ENCODE results near the gene BPIFB6. TPM values are rescaled to one million over a fixed set of nuclear protein-coding genes. Genes with fewer than 3 reads are reported as not detected.
"Not testable (repeated sequence)": the region's sequence is repeated elsewhere in the genome, so short reads cannot be mapped to it uniquely, and the experiment has no call there.

Gene BPIFB6
- total RNA-seq, 4 donors from 2014 or later = not detected

- H3K9me3 ChIP-seq = no peaks in the 10 kb centered on the region
- H3K4me3 ChIP-seq = no peak overlapping the region
- TF ChIP-seq EP300 (IDR thresholded peaks at IDR 0.05) (no peak), CTCF (IDR thresholded peaks at IDR 0.05) (no peak), POLR2A (IDR thresholded peaks at IDR 0.05) (no peak), POLR2AphosphoS5 (IDR thresholded peaks at IDR 0.05) (no peak)
- 57% methylated on average over 2 of the region's 2 CpGs for WGBS
- DNase-seq (ENCODE audit: low spot score in 2 of 2) = no peak
- H3K27ac ChIP-seq = no peak overlapping the region
- peaks cover 4% of the 10 kb centered on the region for H3K27me3 ChIP-seq
- H3K4me1 ChIP-seq = no peaks in the 10 kb centered on the region
- no peaks in the 10 kb centered on the region for H3K36me3 ChIP-seq
Measured at GRCh38 chr20:33042983-33043730, 11.7 kb downstream of the BPIFB6 start.

GRCh38 chr20:33043731-33044181, 12.3 kb downstream of the BPIFB6 start:
- no peaks in the 10 kb centered on the region for H3K9me3 ChIP-seq
- no peaks in the 10 kb centered on the region for H3K36me3 ChIP-seq
- H3K27ac ChIP-seq = no peak overlapping the region
- no peak for DNase-seq (ENCODE audit: low spot score in 2 of 2)
- 50% methylated on average over 1 of the region's 1 CpG for WGBS
- H3K4me1 ChIP-seq = no peaks in the 10 kb centered on the region
- no peak overlapping the region for H3K4me3 ChIP-seq
- TF ChIP-seq POLR2A (IDR thresholded peaks at IDR 0.05) (no peak), EP300 (IDR thresholded peaks at IDR 0.05) (no peak), CTCF (IDR thresholded peaks at IDR 0.05) (no peak), POLR2AphosphoS5 (IDR thresholded peaks at IDR 0.05) (no peak)
- peaks cover under 1% of the 10 kb centered on the region for H3K27me3 ChIP-seq

- H3K27me3 ChIP-seq; H3K36me3 ChIP-seq; H3K4me1 ChIP-seq; H3K4me3 ChIP-seq; DNase-seq (ENCODE audit: low spot score in 2 of 2); H3K27ac ChIP-seq; H3K9me3 ChIP-seq: not testable (repeated sequence)
- WGBS = 82% methylated on average over 15 of the region's 15 CpGs
Measured at GRCh38 chr20:33045129-33045721, 13.8 kb downstream of the BPIFB6 start.

GRCh38 chr20:33046412-33046811, 15.0 kb downstream of the BPIFB6 start:
- Histone ChIP-seq H3K27me3 (no peaks in the 10 kb centered on the region), H3K4me1 (no peaks in the 10 kb centered on the region), H3K9me3 (no peaks in the 10 kb centered on the region), H3K27ac (no peak overlapping the region), H3K36me3 (no peaks in the 10 kb centered on the region), H3K4me3 (no peak overlapping the region)
- DNase-seq (ENCODE audit: low spot score in 2 of 2) = no peak
- 77% methylated on average over 3 of the region's 3 CpGs for WGBS
- no peak for TF ChIP-seq CTCF (IDR thresholded peaks at IDR 0.05)
- no peak for TF ChIP-seq POLR2A (IDR thresholded peaks at IDR 0.05)
- TF ChIP-seq POLR2AphosphoS5 (IDR thresholded peaks at IDR 0.05) = no peak
- no peak for TF ChIP-seq EP300 (IDR thresholded peaks at IDR 0.05)

- Histone ChIP-seq H3K27me3 (peaks cover 4% of the 10 kb centered on the region), H3K9me3 (no peaks in the 10 kb centered on the region), H3K4me1 (no peaks in the 10 kb centered on the region), H3K36me3 (no peaks in the 10 kb centered on the region), H3K27ac (no peak overlapping the region), H3K4me3 (no peak overlapping the region)
- WGBS = 86% methylated on average over 4 of the region's 4 CpGs
- no peak for TF ChIP-seq CTCF (IDR thresholded peaks at IDR 0.05)
- TF ChIP-seq EP300 (IDR thresholded peaks at IDR 0.05) = no peak
- TF ChIP-seq POLR2A (IDR thresholded peaks at IDR 0.05) = no peak
- no peak for TF ChIP-seq POLR2AphosphoS5 (IDR thresholded peaks at IDR 0.05)
- DNase-seq (ENCODE audit: low spot score in 2 of 2) = no peak
Measured at GRCh38 chr20:33051333-33051732, 19.9 kb downstream of the BPIFB6 start.
